K562 (cell line): ENCODE results near the gene B9D2. TPM values are rescaled to one million over a fixed set of nuclear protein-coding genes. Genes with fewer than 3 reads are reported as not detected.

Experiments used
- HDAC6 ChIP-seq: IDR thresholded peaks from 2 replicates; pipeline ENCODE4 v1.6.1; 2012; ENCODE audit warnings: low read depth, mild to moderate bottlenecking, control low read depth, inconsistent platforms, low read length, moderate library complexity
- MBD2 ChIP-seq: sonication (generic); IDR thresholded peaks from 2 replicates; pipeline ENCODE4 v1.6.1; 2016; ENCODE audit warnings: low read depth, borderline replicate concordance
- MIER1 ChIP-seq: fragments of 450-650 bp; IDR thresholded peaks from 2 replicates; pipeline ENCODE4 v1.6.1; 2016; ENCODE audit warnings: antibody characterized with exemption, mild to moderate bottlenecking, low read depth
- SAFB2 ChIP-seq: fragments of 200-400 bp; formaldehyde crosslinking; IDR thresholded peaks from 2 replicates; pipeline ENCODE4 v1.6.1; 2018; ENCODE audit warnings: borderline replicate concordance, low read length, low read depth, moderate library complexity; ENCODE audit not compliant: severe bottlenecking
- ZKSCAN1 ChIP-seq: fragments of 150-350 bp; IDR thresholded peaks from 2 replicates; pipeline ENCODE4 v1.6.1; 2016; ENCODE audit warnings: low read depth, low read length
- ZNF217 ChIP-seq: sonication (generic); formaldehyde crosslinking; IDR thresholded peaks from 2 replicates; pipeline ENCODE4 v1.8.0; 2022; ENCODE audit warnings: mild to moderate bottlenecking, missing genetic modification reagents
- ZNF263 ChIP-seq: sonication (generic); formaldehyde crosslinking; IDR thresholded peaks from 2 replicates; pipeline ENCODE4 v1.8.0; 2022; ENCODE audit warnings: mild to moderate bottlenecking, missing genetic modification reagents, borderline replicate concordance
- ZNF431 ChIP-seq: sonication (generic); formaldehyde crosslinking; IDR thresholded peaks from 2 replicates; pipeline ENCODE4 v1.8.0; 2022; ENCODE audit warnings: mild to moderate bottlenecking, missing genetic modification reagents
- polyA plus RNA-seq, 8 experiments: library from polyadenylated mRNA; depleted of rRNA in 4 of 8; stranded (reverse) in 5 of 8; unstranded in 3 of 8; fragments of >200 nt; fragmentation: Nextera tagmentation in 2 of 8; fragmentation: Illumina TruSeq in 1 of 8; extraction: Ambion mirVana in 2 of 8; extraction: Trizol in 1 of 8; gene quantifications; 2 replicates each; pipeline versions ENCODE4 v1.2.1 to v1.2.3, GENCODE V29; 2011 to 2014; ENCODE audit warnings: inconsistent platforms in 1 of 8, missing spikeins in 1 of 8
- total RNA-seq, 7 experiments: library from RNA; depleted of rRNA in 6 of 7; stranded (reverse); fragments of >200 nt in 6 of 7; fragmentation: Illumina TruSeq in 2 of 7; extraction: Trizol in 2 of 7; gene quantifications; 2 replicates each; pipeline versions ENCODE4 v1.2.1 to v1.2.3, GENCODE V29; 2011 to 2021; ENCODE audit warnings: low replicate concordance in 1 of 7
- TF ChIP-seq, protein P1 (sequence below), 2 experiments: fragments of 450-650 bp in 1 of 2; sonication (generic) in 1 of 2; formaldehyde crosslinking in 1 of 2; IDR thresholded peaks; 2 replicates each; pipeline versions ENCODE4 v1.7.1 to v1.9.0; 2016 to 2022; ENCODE audit warnings: inconsistent platforms in 1 of 2, mild to moderate bottlenecking in 1 of 2, missing genetic modification reagents in 1 of 2
- TF ChIP-seq, protein P2 (sequence below): fragments of 450-650 bp; formaldehyde crosslinking; IDR thresholded peaks from 2 replicates; pipeline ENCODE4 v1.4.0; 2020; ENCODE audit warnings: mild to moderate bottlenecking, mixed read lengths
- TF ChIP-seq, protein P3 (sequence below), 2 experiments: fragments of 200-800 bp in 1 of 2; sonication (Bioruptor generic) in 1 of 2; sonication (generic) in 1 of 2; formaldehyde crosslinking in 1 of 2; IDR thresholded peaks in 1 of 2; conservative IDR thresholded peaks in 1 of 2; 2 replicates each; pipeline versions ENCODE4 v1.5.0 to v1.6.1; 2016 to 2020; ENCODE audit warnings: missing compliant biosample characterization in 1 of 2, missing genetic modification characterization in 1 of 2, missing genetic modification reagents in 1 of 2
- TF ChIP-seq, protein P4 (sequence below): sonication (generic); formaldehyde crosslinking; IDR thresholded peaks from 2 replicates; pipeline ENCODE4 v1.8.1; 2022; ENCODE audit warnings: missing genetic modification reagents

B9D2 gene
- total and polyA plus RNA-seq, 9 of the 15 experiments (the other 6 are each of a cell fraction or from before 2014, with no cell fraction given) = 0.83 to 6.9 (median 2.8) TPM

DNA sequence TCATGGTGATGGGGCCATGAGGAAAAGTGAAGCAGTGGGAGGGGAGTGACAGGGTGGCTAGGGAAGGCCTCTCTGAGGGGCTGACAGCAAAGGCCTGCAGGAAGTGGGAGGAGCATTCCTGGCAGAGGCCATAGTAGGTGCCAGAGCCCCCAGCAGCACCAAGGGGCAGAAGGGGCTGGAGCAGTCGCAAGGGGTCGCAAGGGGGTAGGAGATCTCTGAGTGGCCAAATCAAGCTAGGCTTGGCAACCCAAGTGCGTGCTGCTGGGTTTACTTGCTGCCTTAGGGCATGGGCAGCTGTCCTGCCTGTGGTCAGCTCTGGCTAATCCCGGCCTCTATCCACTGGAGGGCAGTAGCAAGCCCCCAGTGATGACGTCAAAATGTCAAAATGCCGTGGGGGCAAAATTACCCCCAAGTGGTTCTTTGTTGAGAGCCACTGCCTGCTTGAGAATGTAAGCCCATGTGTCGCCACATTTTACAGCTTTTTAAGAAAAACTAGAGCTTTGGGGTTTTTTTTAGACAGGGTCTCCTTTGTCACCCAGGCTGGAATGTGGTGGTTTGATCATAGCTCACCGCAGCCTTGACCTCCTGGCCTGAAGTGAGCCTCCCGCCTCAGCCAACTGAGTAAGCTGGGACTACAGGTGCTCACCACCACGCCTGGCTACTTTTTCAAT, 42.2 kb downstream of the B9D2 start (continued):
- TF ChIP-seq, protein P1, sequence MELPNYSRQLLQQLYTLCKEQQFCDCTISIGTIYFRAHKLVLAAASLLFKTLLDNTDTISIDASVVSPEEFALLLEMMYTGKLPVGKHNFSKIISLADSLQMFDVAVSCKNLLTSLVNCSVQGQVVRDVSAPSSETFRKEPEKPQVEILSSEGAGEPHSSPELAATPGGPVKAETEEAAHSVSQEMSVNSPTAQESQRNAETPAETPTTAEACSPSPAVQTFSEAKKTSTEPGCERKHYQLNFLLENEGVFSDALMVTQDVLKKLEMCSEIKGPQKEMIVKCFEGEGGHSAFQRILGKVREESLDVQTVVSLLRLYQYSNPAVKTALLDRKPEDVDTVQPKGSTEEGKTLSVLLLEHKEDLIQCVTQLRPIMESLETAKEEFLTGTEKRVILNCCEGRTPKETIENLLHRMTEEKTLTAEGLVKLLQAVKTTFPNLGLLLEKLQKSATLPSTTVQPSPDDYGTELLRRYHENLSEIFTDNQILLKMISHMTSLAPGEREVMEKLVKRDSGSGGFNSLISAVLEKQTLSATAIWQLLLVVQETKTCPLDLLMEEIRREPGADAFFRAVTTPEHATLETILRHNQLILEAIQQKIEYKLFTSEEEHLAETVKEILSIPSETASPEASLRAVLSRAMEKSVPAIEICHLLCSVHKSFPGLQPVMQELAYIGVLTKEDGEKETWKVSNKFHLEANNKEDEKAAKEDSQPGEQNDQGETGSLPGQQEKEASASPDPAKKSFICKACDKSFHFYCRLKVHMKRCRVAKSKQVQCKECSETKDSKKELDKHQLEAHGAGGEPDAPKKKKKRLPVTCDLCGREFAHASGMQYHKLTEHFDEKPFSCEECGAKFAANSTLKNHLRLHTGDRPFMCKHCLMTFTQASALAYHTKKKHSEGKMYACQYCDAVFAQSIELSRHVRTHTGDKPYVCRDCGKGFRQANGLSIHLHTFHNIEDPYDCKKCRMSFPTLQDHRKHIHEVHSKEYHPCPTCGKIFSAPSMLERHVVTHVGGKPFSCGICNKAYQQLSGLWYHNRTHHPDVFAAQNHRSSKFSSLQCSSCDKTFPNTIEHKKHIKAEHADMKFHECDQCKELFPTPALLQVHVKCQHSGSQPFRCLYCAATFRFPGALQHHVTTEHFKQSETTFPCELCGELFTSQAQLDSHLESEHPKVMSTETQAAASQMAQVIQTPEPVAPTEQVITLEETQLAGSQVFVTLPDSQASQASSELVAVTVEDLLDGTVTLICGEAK (IDR thresholded peaks at IDR 0.05) = no peak
- TF ChIP-seq, protein P1 (CRISPR knock-in tag; IDR thresholded peaks at IDR 0.05) = no peak
- no peak; the same call in 1 of the 2 replicates for TF ChIP-seq ZNF263 (CRISPR knock-in tag)
- no peak for TF ChIP-seq ZKSCAN1
- TF ChIP-seq SAFB2 = no peak
- no peak for TF ChIP-seq ZNF431 (CRISPR knock-in tag)
- TF ChIP-seq, protein P2, sequence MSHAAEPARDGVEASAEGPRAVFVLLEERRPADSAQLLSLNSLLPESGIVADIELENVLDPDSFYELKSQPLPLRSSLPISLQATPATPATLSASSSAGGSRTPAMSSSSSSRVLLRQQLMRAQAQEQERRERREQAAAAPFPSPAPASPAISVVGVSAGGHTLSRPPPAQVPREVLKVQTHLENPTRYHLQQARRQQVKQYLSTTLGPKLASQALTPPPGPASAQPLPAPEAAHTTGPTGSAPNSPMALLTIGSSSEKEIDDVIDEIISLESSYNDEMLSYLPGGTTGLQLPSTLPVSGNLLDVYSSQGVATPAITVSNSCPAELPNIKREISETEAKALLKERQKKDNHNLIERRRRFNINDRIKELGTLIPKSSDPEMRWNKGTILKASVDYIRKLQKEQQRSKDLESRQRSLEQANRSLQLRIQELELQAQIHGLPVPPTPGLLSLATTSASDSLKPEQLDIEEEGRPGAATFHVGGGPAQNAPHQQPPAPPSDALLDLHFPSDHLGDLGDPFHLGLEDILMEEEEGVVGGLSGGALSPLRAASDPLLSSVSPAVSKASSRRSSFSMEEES (CRISPR knock-in tag) = no peak
- no peak for TF ChIP-seq MIER1
- TF ChIP-seq, protein P3, sequence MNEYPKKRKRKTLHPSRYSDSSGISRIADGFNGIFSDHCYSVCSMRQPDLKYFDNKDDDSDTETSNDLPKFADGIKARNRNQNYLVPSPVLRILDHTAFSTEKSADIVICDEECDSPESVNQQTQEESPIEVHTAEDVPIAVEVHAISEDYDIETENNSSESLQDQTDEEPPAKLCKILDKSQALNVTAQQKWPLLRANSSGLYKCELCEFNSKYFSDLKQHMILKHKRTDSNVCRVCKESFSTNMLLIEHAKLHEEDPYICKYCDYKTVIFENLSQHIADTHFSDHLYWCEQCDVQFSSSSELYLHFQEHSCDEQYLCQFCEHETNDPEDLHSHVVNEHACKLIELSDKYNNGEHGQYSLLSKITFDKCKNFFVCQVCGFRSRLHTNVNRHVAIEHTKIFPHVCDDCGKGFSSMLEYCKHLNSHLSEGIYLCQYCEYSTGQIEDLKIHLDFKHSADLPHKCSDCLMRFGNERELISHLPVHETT (CRISPR knock-in tag; conservative IDR thresholded peaks at IDR 0.05 in 1 of 2, IDR thresholded peaks at IDR 0.05 in 1 of 2) = peak in 1 of 2 experiments; percentile 43; a peak in 1 of 4 replicates
- no peak for TF ChIP-seq MBD2
- no peak for TF ChIP-seq ZNF217 (CRISPR knock-in tag)
- no peak for TF ChIP-seq HDAC6
- TF ChIP-seq, protein P4, sequence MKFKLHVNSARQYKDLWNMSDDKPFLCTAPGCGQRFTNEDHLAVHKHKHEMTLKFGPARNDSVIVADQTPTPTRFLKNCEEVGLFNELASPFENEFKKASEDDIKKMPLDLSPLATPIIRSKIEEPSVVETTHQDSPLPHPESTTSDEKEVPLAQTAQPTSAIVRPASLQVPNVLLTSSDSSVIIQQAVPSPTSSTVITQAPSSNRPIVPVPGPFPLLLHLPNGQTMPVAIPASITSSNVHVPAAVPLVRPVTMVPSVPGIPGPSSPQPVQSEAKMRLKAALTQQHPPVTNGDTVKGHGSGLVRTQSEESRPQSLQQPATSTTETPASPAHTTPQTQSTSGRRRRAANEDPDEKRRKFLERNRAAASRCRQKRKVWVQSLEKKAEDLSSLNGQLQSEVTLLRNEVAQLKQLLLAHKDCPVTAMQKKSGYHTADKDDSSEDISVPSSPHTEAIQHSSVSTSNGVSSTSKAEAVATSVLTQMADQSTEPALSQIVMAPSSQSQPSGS = no peak
